HG03196 (cell line): ENCODE data around the gene USP54.
"Not testable (repeated sequence)": the region's sequence is repeated elsewhere in the genome, so short reads cannot be mapped to it uniquely, and the experiment has no call there.

Source experiments
- ATAC-seq: cut with Tn5 transposase; IDR thresholded peaks from one replicate; pipeline ENCODE4 v1.9.1; 2021; ENCODE audit not compliant: unreplicated experiment

USP54 gene

DNA sequence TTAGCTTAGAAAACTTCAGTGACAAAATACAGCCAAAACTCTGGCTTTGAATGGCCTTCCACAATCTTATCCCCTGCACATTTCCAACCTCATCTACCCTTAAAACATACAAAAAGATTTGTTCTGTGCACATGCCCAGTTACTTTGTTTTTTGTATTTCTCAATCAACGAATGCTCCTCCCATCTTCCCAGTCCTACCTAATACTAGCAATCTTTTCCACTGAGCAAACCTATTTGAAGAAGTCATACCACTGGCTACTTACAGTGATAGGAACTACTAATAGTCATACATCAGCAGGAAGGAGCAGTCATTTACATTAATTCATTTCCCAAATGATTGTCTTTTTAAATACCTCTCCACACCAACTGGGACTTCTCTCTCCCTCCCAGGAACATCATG lies 2.5 kb downstream of the USP54 start:
- ATAC-seq, result no peak

DNA sequence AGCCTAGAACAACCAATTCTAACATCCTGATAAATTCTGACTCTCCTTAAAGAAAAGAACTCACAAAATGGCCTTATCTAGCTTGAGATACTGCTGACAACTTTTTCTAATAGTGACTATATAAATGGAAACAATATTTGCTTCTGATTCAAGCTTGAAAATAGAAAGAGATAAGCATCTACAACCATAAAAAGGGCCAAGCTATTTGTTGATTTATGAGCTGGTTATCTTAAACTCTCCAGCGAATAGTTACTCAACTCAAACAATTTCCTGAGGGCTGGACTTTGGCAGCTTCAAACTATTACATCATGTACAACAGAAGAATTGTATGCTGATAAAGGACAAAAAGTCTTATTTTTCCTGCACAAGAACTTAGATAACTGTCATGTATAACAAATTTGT lies 4.6 kb downstream of the USP54 start:
- no peak for ATAC-seq

DNA sequence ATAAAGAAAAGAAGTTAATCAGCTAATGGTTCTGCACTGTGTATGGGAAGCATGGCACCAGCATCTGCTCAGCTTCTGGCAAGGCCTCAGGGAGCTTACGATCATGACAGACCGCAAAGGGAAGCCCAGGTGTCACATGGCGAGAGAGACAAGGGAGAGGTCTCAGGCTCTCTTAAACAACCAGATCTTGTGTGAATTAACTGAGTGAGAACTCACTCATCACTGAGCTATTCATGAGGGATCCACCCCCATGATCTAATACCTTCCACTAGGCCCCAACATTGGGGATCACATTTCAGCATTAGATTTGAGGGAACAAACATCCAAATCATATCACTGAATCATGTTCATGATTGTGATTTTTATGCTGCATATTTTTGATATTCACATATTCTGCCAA lies 5.8 kb downstream of the USP54 start:
- ATAC-seq, result no peak

DNA sequence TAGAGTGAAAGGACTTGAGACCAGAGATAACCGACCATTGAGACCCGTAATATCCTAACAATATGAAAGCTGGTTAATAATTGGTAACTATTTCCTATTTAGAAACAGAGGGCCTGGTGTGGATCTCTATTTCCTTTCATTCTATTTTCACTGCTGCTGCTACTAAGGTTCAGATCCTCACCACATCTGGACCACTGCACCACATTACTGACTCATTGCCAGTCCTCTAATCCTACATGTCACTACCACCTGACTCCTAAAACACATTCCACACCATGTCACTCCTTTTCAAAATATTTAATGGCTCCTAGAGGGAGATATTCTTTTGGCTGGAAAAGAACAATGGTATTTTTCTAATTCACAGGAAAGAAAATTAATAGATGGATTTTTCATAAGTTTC lies 6.4 kb downstream of the USP54 start:
- no peak for ATAC-seq

DNA sequence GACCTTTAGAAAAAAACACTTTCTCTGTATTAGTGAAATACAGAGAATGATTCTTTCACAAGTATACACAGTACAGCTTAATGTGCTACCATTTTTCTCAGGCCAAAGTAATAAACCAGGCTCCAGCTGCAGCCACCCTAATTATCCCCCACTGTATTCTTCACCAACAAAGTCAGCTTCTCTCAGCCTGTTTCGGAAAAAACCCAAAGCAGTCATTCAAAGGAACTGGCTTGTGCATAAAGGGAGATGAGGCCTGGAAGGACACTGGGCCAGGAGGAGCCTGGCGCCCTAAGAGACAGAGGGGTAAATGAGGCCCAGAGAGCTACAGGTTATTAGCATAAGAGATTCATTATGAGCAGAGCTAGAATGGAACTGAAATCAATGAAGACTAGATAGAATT lies 9.2 kb downstream of the USP54 start:
- ATAC-seq, result no peak

DNA sequence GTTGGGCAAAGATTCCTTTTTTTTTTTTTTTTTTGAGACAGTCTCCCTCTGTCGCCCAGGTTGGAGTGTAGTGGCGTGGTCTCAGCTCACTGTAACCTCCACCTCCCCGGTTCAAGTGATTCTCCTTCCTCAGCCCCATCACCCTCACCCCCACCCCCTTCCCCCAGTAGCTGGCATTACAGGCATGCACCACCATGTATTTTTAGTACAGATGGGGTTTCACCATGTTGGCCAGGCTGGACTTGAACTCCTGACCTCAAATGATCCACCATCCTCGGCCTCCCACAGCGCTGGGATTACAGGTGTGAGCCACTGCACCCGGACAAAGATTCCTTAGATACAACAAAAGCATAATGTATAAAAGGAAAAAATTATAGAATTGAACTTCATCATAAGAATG lies 12.2 kb downstream of the USP54 start:
- not testable (repeated sequence) for ATAC-seq

DNA sequence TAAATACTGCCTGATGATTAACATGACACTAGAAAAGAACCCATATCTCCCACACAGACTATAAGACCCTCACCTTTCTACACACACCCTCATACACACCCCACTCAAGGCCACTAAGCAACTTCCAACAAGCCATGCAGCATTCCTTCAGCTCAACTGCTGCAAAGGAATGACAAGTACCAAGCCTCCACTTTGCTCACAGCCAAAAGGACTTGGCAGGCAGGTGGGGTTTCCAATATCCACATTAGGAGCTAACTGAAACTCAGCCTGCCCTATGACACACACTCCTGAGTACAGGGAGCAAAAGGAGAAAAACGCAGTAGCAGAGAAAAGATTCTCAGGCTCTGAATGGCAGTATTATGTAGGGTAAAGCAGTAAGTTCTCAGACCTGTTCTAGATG lies 13.4 kb downstream of the USP54 start:
- no peak for ATAC-seq

DNA sequence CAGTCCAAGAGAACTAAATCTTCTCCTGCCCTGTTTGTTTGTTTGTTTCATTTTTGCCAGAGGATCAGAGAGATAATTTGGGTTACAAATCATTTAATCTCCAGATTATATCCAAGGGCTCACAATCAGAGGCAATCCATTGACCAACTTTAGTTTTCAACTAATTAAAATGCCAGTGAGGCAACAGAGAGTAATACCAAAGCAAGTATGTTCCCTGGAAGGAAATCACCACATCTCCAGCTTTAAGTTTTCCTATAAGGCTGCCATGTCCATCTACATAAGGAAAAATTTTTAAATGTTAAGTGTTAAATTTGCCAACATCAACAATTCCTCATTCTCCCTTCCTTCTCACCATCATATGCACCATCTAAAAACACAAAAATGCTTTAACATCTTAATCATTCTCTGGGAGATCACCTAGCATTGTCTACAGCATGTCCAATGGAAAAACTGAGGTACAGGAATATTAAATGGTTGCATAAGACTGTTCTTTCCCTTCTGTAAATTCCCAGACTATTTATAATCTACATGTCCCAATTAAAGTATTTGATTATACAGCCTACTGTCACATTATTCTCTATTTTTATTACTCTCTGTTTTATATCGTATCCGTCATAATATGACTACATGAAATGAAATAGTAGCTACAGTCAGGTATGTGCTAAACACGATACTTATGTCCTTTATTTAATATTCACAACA lies 14.1 kb downstream of the USP54 start:
- ATAC-seq, result no peak

DNA sequence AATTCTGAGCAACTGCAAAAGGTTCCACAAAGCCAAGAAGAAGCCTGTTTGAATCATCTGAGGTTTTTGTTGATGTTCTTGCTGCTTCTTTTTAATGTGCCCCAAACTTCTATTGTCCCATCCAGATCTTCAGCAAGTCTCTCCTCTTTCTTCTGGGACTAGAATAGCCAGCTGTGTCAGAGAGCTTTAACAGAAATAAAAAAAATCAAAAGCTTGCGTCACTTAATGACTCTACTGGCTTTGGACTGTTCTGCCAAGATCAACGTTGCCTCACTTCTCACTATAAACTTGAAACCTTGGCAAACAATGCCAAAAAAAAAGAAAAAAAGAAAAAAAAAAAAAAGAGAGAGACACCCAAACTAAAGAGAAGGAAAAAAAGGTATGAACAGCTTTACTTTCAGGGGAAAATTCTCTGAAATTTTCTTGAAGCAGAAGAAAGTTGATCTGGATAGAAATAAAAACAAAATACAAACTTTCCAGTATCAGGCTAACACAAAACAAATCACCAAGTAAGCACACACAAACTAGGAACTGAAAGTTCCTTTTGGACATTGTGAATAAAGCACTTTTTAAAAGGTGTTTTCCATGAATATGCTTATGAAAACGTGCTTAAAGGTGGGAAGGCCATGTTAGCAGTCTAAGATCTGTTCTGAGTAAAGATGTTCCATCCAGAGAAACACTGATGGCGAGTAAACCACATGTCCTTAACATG lies 14.8 kb downstream of the USP54 start:
- ATAC-seq, result no peak

DNA sequence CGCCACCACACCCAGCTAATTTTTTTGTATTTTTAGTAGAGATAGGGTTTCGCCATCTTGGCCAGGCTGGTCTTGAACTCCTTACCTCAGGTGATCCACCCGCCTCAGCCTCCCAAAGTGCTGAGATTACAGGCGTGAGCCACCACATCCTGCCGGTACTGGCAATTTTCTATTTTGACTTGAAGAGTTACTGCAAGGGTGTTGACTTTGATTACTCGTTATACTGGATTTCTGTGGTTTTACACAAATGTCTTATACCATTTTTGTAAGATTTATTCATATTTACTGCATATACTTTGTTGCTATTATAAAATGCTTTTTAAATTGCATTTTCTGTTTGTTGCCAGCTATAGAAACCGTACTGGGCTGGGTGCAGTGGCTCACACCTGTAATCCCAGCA lies 24.1 kb downstream of the USP54 start:
- not testable (repeated sequence) for ATAC-seq

DNA sequence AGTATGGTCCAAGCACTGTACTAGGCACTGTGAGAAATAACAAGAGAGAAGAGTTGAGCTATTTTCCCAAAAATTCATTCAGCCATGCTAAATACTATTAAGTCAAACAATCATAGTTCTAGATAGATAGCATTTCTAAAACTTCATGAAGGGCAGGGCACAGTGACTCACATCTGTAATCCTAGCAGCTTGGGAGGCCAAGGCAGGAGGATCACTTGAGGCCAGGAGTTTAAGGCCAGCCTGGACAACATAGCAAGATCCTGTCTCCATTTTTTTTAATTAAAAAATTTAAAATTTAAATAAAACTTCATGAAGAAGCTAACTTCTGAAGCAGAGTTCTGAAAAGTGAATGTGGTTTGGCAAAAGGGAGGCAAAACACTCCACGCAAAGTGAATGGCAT lies 29.9 kb downstream of the USP54 start:
- ATAC-seq, result no peak

DNA sequence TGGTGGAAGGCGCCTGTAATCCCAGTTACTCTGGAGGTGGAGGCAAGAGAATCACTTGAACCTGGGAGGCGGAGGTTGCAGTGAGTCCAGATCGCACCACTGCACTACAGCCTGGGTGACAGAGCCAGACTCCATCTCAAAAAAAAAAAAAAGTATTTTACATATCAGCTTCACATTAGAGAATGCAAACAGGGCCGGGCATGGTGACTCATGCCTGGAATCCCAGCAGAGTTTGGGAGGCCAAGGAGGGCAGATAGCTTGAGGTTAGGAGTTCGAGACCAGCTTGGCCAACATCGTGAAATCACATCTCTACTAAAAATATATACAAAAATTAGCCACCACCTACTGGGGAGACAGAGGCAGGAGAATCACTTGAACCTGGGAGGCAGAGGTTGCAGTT lies 31.6 kb downstream of the USP54 start:
- no peak for ATAC-seq

DNA sequence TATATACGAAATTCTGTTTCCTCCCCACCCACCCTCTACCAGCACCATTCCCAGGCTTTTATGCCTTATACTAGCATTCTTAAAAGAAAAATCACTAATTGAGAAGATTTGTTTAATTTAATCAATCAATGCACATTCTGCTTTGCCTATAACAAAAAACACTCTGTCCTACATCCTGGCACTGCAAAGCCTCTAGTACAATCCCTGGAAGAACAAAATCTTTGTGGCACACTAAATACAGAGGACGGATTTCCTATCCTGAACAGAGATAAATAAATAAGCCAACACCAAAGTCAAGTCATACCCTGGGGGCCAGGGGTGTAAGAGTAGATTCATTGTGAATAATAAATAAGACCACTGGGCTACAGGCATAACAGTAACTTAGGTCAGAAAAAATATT lies 34.3 kb downstream of the USP54 start:
- no peak for ATAC-seq

DNA sequence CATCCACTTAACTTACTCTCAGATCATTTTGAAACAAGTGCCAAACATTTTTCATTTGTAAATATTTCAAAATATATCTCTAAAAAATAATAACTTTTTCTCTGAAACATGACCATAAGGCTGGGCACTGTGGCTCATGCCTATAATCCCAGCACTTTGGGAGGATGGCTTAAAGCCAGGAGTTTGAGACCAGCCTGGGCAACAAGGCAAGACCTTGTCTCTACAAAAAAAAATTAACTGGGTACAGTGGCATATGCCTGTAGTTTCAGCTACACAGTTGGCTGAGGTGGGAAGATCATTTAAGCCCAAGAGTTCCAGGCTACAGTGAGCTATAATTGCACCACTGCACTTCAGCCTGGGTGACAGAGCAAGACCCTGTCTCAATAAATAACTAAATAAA lies 36.4 kb downstream of the USP54 start:
- no peak for ATAC-seq

DNA sequence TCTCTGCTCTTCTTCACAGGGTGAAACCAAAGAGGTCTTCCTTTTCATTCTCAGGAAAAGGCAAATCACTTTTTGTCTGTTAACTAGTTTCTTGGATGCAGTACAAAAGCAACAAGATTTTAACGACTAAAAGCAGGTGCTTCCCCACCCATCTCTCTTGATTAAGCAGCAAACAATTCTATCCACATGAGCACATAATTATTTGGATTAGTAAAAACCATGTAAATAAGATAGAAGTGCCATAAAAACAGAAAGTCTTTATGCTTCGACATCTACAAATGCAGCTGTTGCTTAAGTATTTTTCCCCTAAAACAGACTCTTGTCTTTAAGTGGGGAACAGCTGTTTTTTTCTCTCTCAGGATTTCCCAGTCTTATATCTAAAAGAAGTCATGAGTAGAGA lies 37.4 kb downstream of the USP54 start:
- no peak for ATAC-seq

DNA sequence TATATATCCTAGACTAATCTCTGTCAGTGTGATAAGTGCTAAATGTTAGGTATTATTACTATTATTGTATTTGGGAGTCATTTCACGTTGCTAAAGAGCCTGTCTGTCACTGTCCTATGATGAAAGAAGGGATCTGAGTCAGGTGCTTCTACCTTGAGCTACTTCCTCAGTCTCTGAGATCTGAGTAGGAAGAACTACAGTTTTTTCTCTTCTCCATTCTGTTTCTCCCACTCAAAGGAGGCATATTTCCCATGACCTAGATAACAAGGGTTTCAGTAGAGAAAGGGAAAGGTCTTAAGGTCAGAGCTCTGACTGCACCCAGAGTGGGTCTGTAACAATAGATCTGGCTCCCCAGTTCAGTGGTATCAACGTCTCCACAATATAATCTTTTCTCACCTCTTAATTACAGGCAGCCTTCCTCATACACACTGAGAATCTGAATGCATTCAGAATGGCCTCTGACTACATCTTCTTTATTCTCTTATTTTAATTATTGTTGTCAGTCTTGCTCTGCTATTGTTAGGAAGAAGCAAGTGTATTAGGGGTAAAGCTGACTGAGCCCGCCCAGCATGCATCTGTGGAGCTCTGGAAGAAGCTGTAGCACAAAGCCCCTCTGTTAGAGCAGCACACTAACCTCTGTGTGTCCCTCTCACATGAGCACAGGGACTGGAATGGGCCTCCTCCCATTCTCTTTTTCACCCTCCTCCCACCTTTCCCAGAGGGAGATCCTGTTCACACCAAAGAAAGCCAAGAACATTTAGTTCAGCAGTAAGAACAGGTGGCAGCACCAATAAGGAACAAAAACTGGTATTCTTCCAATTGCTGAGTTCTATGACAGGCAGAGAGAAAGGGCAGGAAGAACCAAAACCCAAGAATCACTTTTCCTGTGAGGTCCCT lies 38.1 kb downstream of the USP54 start:
- no peak for ATAC-seq

DNA sequence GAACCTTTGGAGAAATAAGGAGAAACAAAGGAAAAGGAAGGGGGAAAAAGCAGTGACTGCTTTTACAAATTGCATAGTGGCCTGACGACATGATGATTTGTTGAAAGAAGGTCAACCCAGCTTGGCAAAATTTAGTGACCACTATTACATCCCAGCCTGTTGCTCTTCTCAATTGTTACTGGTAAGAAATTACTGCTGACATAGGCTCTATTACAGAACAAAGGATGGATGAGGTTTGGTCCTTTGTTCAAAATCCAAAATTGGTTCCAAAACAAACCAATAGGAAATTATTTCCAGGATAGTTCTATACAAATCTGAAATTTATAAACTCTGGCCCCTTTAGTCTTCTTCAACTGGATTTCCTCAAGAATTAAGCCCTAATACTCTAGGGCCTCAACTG lies 39.6 kb downstream of the USP54 start:
- no peak for ATAC-seq

DNA sequence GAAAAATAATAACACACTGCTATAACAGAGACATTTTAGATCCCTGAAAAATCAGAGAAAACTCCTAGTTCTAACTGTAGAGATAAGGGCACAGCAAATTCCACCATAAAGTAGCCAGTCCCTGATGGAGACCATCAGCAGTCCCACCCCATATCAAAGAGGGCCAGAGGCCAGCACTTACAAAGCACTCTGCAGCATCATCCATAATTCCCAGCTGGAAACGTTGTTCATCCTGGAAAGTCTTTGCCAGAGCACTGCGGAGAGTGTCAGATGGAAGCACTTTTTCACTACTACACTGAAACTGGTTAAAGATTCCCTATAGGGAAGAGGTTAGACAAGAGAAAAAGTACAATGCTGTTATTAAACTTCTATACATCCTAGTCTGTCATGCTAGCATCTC lies 45.8 kb downstream of the USP54 start:
- ATAC-seq, result no peak

DNA sequence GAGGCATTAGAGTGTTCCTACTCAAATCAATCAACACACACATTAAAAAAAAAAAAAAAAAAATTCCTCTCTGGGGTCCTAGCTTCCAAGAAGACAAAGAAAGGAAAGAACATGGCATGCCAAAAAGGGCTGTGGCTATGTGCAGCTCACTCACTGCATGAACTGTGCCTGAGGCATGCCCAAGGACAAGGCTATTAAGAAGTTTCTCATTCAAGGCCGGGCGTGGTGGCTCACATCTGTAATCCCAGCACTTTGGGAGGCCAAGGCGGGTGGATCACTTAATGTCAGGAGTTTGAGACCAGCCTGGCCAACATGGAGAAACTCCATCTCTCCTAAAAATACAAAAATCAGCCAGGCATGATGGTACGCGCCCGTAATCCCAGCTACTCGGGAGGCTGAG lies 53.4 kb downstream of the USP54 start:
- no peak for ATAC-seq

DNA sequence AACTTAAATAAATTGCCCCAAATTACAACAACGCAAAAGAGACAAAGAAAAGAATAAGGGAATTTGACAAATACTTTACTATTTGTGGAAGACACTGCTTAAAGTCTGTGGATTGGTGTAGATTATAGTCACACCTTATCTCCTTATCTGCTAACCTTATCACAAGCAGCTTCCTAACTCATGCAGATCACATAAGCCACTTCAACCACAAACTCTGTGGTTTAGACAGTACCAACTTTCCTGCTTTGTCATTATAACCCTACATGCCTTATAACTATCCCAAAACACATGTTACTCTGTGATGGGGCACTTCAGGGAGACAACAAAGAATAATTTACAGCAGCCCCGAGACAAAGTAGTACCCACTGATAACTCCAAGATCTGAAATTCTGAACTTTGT lies 53.9 kb downstream of the USP54 start:
- no peak for ATAC-seq

DNA sequence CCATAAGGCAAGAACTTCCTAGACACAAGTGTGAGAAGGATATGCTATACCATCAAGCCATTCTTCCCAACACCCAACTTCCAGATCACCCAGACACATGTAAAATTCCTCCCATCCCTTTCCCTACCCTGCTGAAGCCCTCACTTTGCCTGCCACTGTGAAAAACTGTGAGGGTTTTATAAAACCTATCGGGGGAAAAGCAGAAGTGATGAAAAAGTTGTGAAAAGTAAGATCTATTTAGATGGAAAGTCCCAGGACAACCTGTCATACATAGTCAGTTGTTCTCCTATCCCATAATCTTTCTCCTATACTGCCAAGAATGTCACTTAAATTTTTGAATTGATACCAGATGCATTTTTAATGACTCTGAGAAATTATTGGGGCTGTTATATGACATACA lies 56.3 kb downstream of the USP54 start:
- no peak for ATAC-seq
